HG03135 (cell line): ENCODE measurements around the gene EFNB2.

ENCODE experiments used
- ATAC-seq: cut with Tn5 transposase; IDR thresholded peaks from one replicate; pipeline ENCODE4 v1.9.1; 2021; ENCODE audit warnings: mild to moderate bottlenecking, moderate library complexity; ENCODE audit not compliant: unreplicated experiment

EFNB2 gene

DNA sequence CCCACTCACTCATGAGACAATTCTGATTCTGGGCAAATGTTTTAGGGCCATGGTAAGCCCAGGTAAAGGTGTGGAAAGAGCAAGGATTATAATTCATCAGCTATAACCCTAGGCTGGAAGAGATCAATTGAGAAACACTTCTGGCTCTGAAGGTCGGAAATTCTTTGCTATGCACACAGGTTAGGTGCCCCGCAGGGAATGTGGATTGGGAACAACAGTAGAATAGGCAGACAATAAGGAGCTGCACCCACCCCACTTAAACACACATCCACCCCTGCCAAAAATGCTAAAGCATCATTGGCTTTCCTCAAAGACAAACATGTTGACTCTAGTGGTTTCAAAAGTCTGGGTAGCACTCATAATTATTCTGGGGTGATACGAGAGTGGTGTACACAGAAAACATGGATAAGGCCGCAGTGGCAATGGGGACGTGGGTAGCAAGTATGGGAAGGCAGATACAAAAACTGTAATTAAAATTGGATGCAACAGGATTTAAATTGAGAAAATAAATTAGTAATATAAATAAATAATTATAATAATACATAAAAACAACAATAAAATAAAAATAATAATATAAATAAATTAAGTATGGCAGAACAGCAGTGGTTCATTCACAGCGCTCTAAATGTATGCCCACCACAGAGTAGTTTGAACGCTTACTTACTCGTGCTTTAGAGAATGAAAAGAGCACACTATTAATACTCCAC lies 8.6 kb downstream of the EFNB2 start:
- ATAC-seq = no peak

DNA sequence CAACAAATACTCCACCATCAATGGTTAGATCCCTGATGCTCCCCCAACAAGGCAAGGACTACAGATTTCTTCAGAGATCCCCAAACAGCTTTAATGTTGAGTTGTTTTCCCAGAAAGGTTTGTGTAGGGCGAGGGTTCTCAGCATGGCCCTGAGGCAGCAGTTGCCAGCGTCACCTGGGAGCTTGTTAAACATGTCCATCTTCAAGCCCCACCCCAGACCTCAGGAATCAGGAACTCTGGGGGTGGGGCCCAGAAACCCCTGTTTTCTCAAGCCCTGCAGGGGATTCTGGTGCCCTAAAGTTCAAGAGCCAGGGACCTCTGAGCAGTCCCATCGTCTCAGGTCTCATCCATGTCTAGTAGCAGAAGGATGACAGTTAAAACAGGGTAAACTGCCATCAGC lies 9.6 kb downstream of the EFNB2 start:
- no peak for ATAC-seq

DNA sequence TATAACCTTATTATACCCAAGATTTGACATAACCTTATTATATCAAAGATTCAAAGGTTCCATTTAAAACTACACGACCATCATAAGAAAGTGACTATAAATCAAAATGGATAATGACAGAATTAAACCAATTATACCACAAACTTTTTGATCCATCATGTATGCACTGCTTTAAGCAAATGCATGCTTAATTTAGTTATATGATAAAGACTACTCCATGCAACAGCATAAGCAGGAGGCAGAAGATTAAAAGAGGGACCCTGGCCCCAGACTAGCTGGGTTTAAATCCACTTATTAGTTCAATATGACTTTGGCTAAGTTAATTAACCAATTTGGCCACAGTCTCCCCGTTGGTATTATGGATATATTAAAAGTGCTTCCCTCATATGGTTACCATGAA lies 11.4 kb downstream of the EFNB2 start:
- ATAC-seq = no peak

DNA sequence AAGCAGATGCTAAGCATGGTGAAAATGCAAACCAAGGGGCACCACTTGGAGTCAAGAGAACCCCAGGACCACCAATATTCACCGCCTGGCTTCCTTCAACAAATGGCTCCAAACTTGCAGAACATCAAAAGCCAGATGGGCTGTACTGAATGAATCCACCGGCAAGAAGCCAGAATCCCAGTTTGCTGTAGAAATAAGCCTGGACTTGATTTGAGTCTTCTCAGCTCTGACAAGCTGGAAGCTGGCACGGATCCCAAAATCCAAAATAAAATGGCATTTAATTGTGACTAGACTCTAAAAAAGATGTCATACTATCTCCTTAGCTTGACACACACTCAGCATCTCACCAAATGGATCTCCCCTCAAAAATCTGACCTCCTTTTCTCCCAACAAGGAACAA lies 11.9 kb downstream of the EFNB2 start:
- no peak for ATAC-seq

DNA sequence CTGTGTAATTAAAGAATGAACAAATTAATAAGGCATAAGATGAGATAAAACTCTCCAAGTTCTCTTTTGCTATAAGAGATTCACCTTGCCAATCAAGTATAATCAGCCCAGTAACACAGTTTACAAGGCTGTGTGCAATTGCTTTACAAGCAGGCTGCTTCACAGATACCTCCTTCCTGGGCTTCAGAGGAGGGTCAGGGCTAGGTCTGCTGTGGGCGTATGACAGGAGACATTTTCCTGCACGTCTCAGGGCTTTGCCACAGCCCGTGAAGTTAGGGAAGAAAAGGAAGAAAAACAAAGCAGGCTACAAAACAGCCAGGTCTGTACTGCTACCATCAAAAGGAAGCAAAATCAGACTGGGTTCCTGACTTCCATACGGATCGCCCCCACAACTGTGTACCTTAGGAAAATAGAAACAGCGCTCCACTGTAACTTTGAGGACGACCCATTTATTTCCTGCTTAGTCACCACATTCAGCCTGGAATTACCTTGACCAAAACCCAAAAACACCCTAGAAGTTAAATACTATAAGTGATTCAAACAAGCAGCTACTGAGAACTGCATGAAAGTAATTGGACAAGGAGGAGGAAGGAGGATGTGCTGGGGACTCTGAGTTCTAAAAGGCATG lies 12.4 kb downstream of the EFNB2 start:
- no peak for ATAC-seq

DNA sequence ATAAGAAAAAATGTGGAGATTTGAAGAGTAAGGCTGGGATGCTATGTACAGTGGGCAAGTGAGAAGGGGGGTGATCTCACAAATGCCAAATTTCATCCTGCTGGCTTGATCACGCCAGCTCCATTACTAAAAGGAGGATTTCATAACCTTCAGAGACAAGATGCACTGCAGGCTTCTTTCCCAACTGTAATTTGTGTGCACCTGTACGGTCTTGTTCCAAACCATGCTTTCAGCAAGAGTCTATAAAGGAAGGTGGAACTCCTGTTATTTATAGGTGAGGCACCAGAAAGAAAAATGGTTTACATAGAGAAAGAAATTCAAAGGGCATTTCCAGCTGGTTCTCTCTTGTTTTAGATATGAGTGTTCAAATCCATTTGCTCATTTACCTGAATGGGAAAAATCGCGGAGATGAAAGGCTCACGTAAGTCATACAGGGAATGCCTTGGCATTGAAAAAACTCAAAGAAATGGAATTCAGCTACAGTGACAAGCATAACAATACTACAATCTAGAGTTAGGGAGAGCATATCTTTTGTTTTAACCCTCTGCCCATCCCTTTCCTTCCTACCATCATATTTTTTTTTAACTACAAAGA lies 13.3 kb downstream of the EFNB2 start:
- ATAC-seq = no peak

DNA sequence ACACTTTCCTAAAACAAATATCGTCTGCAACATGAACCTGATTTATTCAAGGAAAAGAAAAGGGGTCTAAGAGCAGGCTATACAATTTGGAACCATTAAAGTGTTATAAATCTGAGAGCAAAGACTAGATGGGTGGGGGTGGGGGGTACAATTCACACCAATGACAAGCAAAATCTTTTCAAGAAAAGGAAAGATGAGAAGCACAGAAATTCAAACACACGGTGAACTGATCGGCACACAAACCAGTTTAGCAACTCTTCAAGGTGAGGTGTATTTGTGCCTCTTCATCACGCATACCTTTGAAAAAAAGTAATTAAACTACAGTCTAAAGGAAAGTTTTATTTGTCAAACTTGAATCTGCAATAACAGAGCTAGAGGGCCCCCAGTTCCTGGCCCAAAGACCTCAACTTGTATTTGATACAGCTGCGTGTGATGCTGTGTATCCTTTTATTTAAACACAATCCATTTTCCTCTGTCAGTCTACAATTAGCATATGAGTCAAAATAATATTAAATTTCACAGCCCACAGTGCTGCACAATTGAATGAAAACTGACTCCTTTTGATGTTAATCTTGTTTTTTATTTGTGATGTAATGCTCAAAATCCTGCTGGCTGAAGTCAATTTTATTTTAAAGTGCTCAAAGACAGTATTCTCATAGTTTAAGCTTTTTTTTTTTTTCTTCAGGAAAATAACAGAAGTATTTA lies 14.2 kb downstream of the EFNB2 start:
- no peak for ATAC-seq

DNA sequence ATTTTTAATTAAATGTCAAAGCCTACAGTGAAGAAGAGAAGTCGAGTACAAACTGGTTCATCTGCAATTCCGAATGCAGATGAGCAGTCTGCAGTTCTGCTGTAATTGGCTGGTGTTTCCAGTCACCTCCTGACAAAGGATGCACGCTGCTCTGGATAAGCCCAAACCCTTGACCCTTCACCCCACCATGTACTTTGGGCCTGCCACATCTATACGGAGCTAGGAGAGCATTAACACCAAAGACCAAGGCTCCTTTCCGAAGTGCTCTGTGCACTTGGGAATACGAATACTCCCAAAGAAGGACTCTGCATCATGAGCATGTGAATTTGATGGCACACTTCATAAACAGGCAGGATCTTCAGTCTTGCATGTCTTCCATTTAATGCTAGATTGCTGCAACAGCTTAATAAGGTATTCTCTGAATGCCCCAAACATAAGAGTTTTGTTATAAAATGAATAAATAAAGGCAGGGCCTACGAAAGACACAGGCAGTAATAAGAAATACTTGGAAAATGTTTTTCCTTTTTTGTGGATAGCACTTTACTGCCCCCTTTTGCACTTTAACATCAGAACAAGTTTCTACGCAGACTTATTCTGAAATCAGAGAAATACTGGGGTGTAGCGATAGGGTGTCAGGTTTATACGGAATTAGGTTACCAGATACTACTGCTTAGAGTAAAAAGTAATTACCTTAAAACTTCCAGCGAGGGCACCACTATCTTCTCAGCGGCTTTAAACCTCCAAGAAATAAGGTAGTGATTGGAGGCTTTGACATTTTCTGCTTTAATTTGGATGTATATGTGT lies 15.0 kb downstream of the EFNB2 start:
- no peak for ATAC-seq

DNA sequence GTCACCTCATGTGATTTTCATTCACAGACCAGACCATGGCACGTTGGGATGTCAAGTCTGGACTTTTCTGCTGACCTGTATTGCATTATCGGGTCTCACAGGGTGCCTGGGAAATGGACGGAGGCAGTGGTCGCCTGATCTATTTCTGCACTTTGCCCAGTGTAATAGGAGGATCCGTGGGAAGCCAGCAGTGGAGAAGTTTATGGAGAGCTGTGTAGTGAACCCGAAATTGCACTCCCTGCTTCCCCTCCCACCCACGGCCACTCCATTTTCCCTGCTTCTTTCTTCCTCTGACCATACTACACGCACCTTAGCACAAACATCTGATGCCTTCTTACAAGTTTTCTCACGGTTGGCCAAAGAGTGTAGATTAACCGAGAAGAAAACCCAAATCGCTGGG lies 16.9 kb downstream of the EFNB2 start:
- no peak for ATAC-seq

DNA sequence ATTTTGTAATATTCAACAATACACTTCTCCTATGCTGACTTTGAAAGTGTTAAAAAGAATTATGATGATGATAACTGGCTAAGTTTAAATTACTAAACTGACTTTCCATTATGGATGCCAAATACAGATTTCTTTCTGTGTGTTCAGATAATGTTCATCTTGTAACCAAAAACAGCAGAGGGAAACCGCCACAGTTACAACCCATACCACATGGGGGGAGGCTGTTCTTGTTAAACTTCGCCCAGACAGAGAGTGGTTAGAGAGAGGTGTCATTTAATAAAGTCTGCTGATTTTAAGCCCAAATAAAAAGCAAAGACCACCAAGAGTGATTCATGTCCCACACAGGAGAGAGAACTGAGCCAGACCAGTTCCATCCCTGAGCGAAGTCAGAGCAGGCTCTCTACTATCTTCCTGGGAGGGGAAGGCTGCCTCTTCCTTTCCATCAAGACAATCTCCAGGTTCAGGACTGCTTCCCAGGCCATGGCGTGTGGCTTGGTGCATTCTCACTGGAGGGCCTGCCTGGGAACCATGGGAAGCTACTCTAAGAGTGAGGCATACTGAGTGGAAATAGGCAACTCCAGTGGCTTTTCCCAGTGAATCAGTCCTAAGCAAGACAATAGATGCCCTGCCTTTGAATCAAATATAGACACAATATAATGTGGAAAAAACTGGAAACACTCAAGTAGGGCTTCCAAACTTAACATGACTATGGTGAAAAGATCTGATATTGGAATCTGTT lies 18.2 kb downstream of the EFNB2 start:
- ATAC-seq = no peak

DNA sequence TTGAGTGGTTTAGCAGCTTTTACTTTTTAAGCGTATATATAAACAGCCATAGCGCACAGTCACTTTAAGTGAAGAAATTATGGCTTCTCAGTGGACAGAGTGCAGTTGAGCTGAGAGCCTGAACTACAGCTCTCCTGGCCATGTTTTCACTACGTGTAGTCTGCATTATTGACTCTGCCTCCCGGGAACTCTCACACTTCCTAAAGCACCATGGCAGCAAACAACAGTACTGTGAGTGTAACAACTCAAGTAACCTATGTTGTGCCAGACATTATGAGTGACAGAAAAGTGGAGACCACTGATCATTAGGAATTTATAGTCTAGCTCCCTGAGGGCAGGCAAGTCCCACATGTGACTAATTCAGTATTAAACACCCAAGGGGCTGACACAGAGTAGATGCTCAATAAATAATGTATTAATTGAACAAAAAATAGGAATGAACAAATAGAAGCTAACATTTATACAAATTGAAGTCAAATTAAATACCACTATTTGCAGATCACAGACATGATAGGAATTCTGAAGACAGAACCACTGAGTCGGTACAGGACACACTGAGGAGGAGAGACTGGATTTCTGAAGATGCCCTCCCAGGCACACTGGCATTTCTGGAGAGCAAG lies 19.7 kb downstream of the EFNB2 start:
- no peak for ATAC-seq

DNA sequence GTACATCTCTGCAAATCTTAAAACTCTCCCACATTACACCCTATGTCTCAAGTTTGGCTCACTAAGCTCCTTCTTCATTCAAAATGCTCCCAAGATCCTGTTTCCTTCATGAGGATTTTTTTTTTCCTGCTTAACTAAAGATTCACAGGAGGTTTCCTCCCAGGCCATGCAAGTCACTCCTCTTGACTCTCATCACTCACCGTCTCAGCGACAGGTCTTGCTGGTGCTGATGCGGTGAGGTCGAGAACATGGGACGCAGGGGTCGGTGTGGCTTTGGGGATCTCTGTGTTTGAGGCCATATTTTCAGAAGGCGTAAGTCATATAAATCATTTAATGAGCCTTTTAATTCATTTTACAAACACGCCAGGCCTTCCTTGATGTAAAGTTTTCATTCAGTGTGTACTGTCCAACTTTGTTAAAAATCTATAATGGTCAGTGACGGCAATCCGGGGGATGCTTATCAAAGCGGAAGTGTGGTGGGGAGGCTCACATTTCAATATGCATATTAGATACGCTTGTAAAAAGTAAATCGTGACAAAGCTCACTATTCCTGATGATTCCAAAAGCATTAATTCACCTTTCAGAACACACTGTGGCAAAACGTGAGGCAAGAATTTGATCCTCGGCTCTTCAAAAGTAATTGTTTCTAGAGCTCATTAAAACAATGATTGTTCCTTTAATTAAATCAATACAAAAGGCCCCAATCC lies 20.4 kb downstream of the EFNB2 start:
- no peak for ATAC-seq

DNA sequence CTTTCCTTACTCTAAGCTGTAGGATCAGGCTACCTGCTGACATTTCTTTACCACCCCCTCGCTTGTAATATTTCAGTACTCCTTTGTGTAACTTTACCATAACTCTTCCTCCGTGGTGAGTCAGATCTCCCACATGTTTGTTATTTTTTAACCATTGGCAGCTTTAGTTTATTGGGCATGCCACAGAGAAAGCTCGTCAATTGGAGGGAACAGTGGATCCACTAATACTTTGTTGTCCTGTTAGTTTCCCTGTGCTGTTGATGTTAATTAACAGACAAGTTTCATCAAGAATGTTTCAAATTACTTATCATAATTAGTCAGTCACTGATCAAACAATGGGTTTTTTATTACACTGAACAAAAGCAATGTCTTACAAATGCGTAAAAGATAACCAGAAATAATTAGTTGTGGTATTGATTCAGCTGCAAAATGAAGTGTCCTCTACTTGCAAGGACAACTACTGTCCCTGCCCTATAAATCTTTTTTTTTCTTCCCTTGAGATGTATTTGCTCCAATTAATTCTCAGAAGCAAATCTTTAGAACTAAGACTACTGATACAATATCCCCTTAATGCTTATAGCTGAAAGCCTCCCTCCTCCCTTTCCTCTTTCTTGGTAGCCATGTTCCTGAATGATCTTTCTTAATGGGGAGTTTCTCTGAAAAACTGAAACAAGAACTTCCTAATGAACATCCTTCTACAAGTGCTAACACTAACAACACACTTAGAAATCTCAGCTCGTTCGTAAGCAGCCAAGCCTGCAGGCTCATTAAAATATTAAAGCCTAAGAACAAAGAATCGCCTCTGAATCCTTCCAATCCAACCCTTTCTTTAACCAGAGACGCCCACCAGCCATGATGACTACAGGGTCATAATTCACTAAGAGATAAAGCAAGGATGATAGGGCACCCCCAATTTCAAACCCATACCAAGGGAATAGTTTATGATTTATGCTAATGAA lies 22.2 kb downstream of the EFNB2 start:
- ATAC-seq = no peak

DNA sequence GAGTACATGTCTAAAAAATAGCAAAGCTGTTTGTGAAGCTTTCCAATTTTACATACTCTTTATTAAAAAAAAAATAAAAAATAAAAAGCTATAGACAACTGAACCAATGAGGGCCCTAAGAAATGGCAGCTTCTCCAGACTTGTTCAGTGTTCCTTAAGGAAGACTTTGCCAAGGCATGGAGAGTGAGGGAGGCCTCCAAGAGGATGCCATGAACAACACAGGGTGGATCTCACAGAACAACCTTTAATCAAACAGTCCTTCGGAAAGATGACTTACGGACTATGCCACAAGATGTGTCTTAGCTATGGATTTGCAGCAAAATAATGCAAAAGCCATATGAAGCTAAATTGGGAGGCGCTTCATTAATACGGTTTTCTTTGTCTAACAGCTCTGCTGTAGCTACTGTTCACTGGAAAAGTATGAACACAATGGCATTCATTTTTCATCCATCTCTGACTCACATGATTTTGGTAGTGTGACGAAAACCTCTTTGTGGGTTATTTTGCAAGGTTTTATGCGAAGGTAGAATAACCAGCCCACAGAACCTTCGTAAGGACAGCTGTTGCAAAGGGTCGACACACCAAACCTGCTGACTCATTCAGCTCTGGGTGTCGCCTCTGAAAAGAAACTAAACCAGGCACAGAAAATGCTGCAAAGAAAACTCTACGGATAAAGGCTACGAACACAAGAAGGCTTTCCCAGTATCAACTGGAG lies 27.7 kb downstream of the EFNB2 start:
- peak; percentile 66 for ATAC-seq

DNA sequence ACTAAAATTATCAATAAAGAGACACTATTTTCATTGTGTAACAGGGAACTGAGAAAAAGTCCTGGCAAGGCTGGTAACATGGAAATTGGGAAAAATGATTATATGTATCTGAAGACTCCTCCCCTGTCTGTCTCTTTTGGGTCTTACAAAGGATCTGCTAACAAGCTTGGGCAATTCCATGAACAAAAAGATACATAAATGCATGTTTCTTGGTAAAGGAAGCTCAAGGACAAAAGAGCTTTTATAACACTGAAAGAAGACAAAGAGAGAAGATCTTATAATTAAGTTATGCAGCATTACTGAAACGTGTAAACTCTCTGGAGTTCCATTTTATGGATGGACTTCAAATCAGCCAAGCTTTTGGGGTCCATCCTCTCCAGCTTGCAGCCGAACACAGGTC lies 29.2 kb downstream of the EFNB2 start:
- no peak for ATAC-seq

DNA sequence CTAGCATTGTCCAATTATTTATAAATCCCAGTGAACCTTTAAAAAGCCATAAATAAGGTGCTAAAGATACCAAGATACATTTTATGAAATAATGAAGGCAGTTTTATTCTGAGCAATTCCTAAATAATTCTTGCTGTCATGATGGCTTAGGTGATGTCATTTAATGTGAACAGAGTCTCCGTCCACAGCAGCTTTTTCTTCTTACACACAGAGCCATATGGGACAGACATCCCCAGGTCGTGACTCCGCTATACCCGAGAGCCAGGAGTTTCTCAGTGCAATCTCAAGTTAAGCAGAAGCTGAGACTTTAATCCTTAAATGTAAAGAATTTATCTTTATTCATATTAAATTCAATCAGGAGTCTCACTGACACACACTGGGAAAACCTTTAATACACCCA lies 29.7 kb downstream of the EFNB2 start:
- no peak for ATAC-seq

DNA sequence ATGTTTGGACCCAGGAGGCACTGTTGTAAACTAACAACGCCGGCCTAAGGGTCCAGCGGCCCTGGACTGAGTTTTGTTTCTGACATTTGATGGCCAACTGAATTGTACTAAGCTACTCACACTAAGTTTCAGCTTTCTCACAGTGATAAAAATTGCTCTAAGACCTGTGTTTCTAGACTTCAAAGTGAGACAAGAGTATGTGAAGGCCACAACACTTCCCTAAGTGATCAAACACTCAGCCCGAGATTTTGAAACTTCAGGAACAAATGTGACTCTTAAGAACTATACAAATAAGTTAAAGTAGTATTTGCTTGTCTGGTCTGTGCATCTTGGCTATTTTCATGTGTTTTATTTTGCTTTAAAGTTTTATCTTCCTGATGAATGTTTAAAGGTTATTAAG lies 30.2 kb downstream of the EFNB2 start:
- no peak for ATAC-seq
